ENCODE measurements around the gene ITGA5. TPM values are rescaled to one million over a fixed set of nuclear protein-coding genes. Genes with fewer than 3 reads are reported as not detected.
A peak's percentile ranks its signal among the peaks of the same experiment; 100 is the strongest.

ITGA5 gene
- total and polyA plus RNA-seq, 2 of the 13 experiments (the other 11 are each of a cell fraction or from before 2014, with no cell fraction given), result 0.20 to 0.40 TPM

- TF ChIP-seq IRF1 (CRISPR knock-in tag; IDR thresholded peaks at IDR 0.05; ENCODE audit: low read depth), result no peak
- no peak for TF ChIP-seq NR2F2 (IDR thresholded peaks at IDR 0.05; ENCODE audit: borderline replicate concordance, low read depth)
- TF ChIP-seq ZBTB44 (CRISPR knock-in tag; IDR thresholded peaks at IDR 0.05), result no peak
- no peak for TF ChIP-seq ZNF362 (CRISPR knock-in tag; IDR thresholded peaks at IDR 0.05; ENCODE audit: borderline replicate concordance)
- no peak for TF ChIP-seq EED (CRISPR knock-in tag; IDR thresholded peaks at IDR 0.05)
- no peak for TF ChIP-seq ZBTB8A (CRISPR knock-in tag; IDR thresholded peaks at IDR 0.05; ENCODE audit: borderline replicate concordance, low read depth)
- TF ChIP-seq ZNF513 (CRISPR knock-in tag; conservative IDR thresholded peaks at IDR 0.05), result no peak
- TF ChIP-seq THAP11 (CRISPR knock-in tag; IDR thresholded peaks at IDR 0.05), result 0 out of 2 replicates have a peak, but pooled peaks have one; percentile 29
- peak; percentile 46; the same call in 1 of the 2 replicates for TF ChIP-seq TFAP4 (IDR thresholded peaks at IDR 0.05; ENCODE audit: borderline replicate concordance, low read depth)
- TF ChIP-seq ZNF616 (CRISPR knock-in tag; IDR thresholded peaks at IDR 0.05; ENCODE audit: low read depth), result no peak
- TF ChIP-seq ELF3 (CRISPR knock-in tag; IDR thresholded peaks at IDR 0.05), result peak; percentile 40; the same call in 1 of the 2 replicates
- no peak for TF ChIP-seq ZNF570 (CRISPR knock-in tag; IDR thresholded peaks at IDR 0.05; ENCODE audit: borderline replicate concordance)
- TF ChIP-seq REPIN1 (CRISPR knock-in tag; IDR thresholded peaks at IDR 0.05; ENCODE audit: borderline replicate concordance, low read depth), result no peak
- 0 out of 2 replicates have a peak, but pooled peaks have one; percentile 40 for TF ChIP-seq KDM2A (CRISPR knock-in tag; IDR thresholded peaks at IDR 0.05; ENCODE audit: borderline replicate concordance, low read depth)
- 0 out of 2 replicates have a peak, but pooled peaks have one; percentile 11 for TF ChIP-seq FOSL2 (CRISPR knock-in tag; IDR thresholded peaks at IDR 0.05)
- no peak for TF ChIP-seq ZNF607 (CRISPR knock-in tag; IDR thresholded peaks at IDR 0.05; ENCODE audit: borderline replicate concordance)
- TF ChIP-seq NBN (conservative IDR thresholded peaks at IDR 0.05), result no peak
- 0 out of 2 replicates have a peak, but pooled peaks have one; percentile 30 for TF ChIP-seq KDM3A (CRISPR knock-in tag; IDR thresholded peaks at IDR 0.05; ENCODE audit: low read depth)
- no peak for TF ChIP-seq HHEX (CRISPR knock-in tag; IDR thresholded peaks at IDR 0.05)
- no peak for TF ChIP-seq THRA (CRISPR knock-in tag; IDR thresholded peaks at IDR 0.05; ENCODE audit: borderline replicate concordance)
- TF ChIP-seq FOXA1 (IDR thresholded peaks at IDR 0.05), result no peak
- TF ChIP-seq FOXA1 (CRISPR knock-in tag; IDR thresholded peaks at IDR 0.05), result no peak
- no peak for TF ChIP-seq ZSCAN25 (CRISPR knock-in tag; IDR thresholded peaks at IDR 0.05)
Measured at GRCh38 chr12:54368709-54369596, 50.1 kb downstream of the ITGA5 start (continued).
